ENCODE results near the gene LRP11. TPM values are rescaled to one million over a fixed set of nuclear protein-coding genes. Genes with fewer than 3 reads are reported as not detected.

LRP11 gene
- total and polyA plus RNA-seq, 2 experiments from 2014 or later: 50.3 to 108 TPM

DNA sequence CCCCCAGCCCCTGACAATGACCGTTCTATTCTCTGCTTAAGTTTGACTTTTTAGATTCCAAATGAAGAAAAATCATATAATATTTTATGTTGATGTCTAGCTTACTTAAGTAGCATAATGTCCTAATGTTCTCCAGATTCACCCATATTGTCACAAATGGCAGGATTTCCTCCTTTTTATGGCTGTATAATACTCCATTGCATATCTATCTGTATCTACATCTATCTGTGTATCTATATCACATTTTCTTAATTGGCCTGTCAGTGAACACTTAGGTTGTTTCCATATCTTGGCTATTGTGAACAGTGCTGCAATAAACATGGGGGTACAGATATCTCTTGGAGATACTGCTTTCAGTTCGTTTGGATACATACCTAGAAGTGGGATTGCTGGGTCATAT, 7.0 kb upstream of the LRP11 start:
- Histone ChIP-seq H3F3A (ENCODE audit: insufficient read depth) (peaks cover 20% of the 10 kb centered on the region), H3K4me3 (no peak overlapping the region), H3K79me2 (ENCODE audit: insufficient read depth) (no peaks in the 10 kb centered on the region), H3K9me2 (ENCODE audit: insufficient read depth) (no peaks in the 10 kb centered on the region), H3K27ac (no peak overlapping the region), H3K9ac (no peak overlapping the region), H4K20me1 (ENCODE audit: insufficient read depth) (no peaks in the 10 kb centered on the region), H3K27me3 (replicated peaks; ENCODE audit: insufficient read depth) (no peaks in the 10 kb centered on the region), H2AFZ (no peak overlapping the region), H3K4me1 (ENCODE audit: insufficient read depth) (peaks cover 19% of the 10 kb centered on the region), H3K4me2 (ENCODE audit: unreplicated experiment) (no peak overlapping the region), H3K9me3 (ENCODE audit: low read depth) (no peaks in the 10 kb centered on the region), H3K36me3 (ENCODE audit: low read depth) (no peaks in the 10 kb centered on the region)
- in situ Hi-C loops (cut with MboI): no loop called here
- TF ChIP-seq EZH2phosphoT487 (IDR thresholded peaks at IDR 0.05; ENCODE audit: insufficient read depth, low read depth): no peak
- no peak for TF ChIP-seq EZH2 (IDR thresholded peaks at IDR 0.05; ENCODE audit: insufficient read depth, poor library complexity, severe bottlenecking)
- no peak for DNase-seq
- WGBS, 2 experiments (ENCODE audit: low coverage in 1 of 2, low lambda C conversion rate in 2 of 2, missing lambda C conversion rate in 2 of 2): 86 to 92% methylated on average over 2 of the region's 2 CpGs

DNA sequence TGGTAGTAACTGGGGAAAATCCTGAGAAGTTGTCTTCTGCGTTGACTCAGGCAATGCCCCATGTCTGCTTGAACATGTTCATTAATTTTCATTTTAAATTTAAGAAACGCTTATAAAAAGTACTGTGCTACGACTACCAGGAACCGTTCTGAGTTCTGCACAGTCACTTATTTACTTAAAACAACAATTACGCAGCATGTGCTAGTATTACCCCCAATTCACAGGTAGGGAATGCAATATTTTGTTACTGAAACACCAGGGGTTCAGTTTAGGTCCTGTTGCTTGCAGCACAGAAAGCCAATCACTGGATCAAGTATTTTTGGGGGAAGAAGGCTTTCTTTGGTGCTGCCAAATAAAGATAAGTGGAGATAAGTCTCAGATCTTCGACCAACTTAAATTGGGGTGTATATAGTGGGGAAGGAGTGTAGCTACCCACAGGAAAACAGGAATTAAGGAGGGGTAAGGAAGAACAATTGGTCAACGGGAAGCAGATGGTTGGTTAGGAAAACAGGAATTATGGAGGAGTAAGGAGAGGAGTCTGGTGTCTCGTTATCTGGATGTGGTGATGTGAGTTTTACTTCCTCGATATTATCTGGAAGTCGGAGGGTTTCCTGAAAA, 5.2 kb upstream of the LRP11 start:
- H3K4me3 ChIP-seq: no peak overlapping the region
- TF ChIP-seq EZH2 (IDR thresholded peaks at IDR 0.05; ENCODE audit: insufficient read depth, poor library complexity, severe bottlenecking) (no peak), EZH2phosphoT487 (IDR thresholded peaks at IDR 0.05; ENCODE audit: insufficient read depth, low read depth) (no peak)
- no peaks in the 10 kb centered on the region for H3K9me2 ChIP-seq (ENCODE audit: insufficient read depth)
- no peak overlapping the region for H3K9ac ChIP-seq
- H4K20me1 ChIP-seq (ENCODE audit: insufficient read depth): no peaks in the 10 kb centered on the region
- WGBS, 2 experiments (ENCODE audit: low coverage in 1 of 2, low lambda C conversion rate in 2 of 2, missing lambda C conversion rate in 2 of 2): 87% methylated on average over 10 of the region's 10 CpGs
- H3K79me2 ChIP-seq (ENCODE audit: insufficient read depth): no peaks in the 10 kb centered on the region
- no peaks in the 10 kb centered on the region for H3K9me3 ChIP-seq (ENCODE audit: low read depth)
- no peaks in the 10 kb centered on the region for H3K36me3 ChIP-seq (ENCODE audit: low read depth)
- H2AFZ ChIP-seq: no peak overlapping the region
- H3K27ac ChIP-seq: no peak overlapping the region
- H3K27me3 ChIP-seq (replicated peaks; ENCODE audit: insufficient read depth): no peaks in the 10 kb centered on the region
- H3K4me2 ChIP-seq (ENCODE audit: unreplicated experiment): no peak overlapping the region
- DNase-seq: no peak
- peaks cover 14% of the 10 kb centered on the region; the same call in 1 of the 2 replicates for H3F3A ChIP-seq (ENCODE audit: insufficient read depth)
- in situ Hi-C loops (cut with MboI): no loop called here
- peaks cover 15% of the 10 kb centered on the region for H3K4me1 ChIP-seq (ENCODE audit: insufficient read depth)

GRCh38 chr6:149867876-149868640, 3.9 kb upstream of the LRP11 start:
- no peaks in the 10 kb centered on the region for H3K36me3 ChIP-seq (ENCODE audit: low read depth)
- TF ChIP-seq EZH2phosphoT487 (IDR thresholded peaks at IDR 0.05; ENCODE audit: insufficient read depth, low read depth) (no peak), EZH2 (IDR thresholded peaks at IDR 0.05; ENCODE audit: insufficient read depth, poor library complexity, severe bottlenecking) (no peak)
- no peaks in the 10 kb centered on the region for H3K79me2 ChIP-seq (ENCODE audit: insufficient read depth)
- H3K4me3 ChIP-seq: no peak overlapping the region
- peaks cover 15% of the 10 kb centered on the region for H3K4me1 ChIP-seq (ENCODE audit: insufficient read depth)
- H2AFZ ChIP-seq: no peak overlapping the region
- H3K9ac ChIP-seq: no peak overlapping the region
- no peaks in the 10 kb centered on the region for H3K27me3 ChIP-seq (replicated peaks; ENCODE audit: insufficient read depth)
- no peaks in the 10 kb centered on the region for H3K9me3 ChIP-seq (ENCODE audit: low read depth)
- peaks cover 14% of the 10 kb centered on the region for H3F3A ChIP-seq (ENCODE audit: insufficient read depth)
- 44 to 58% methylated on average over 4 of the region's 4 CpGs for WGBS, 2 experiments (ENCODE audit: low coverage in 1 of 2, low lambda C conversion rate in 2 of 2, missing lambda C conversion rate in 2 of 2)
- no peaks in the 10 kb centered on the region for H3K9me2 ChIP-seq (ENCODE audit: insufficient read depth)
- DNase-seq: peak; percentile 73
- peak overlapping the region; percentile 60 for H3K27ac ChIP-seq
- H4K20me1 ChIP-seq (ENCODE audit: insufficient read depth): no peaks in the 10 kb centered on the region
- in situ Hi-C loops (cut with MboI): no loop called here
- H3K4me2 ChIP-seq (ENCODE audit: unreplicated experiment): no peak overlapping the region

DNA sequence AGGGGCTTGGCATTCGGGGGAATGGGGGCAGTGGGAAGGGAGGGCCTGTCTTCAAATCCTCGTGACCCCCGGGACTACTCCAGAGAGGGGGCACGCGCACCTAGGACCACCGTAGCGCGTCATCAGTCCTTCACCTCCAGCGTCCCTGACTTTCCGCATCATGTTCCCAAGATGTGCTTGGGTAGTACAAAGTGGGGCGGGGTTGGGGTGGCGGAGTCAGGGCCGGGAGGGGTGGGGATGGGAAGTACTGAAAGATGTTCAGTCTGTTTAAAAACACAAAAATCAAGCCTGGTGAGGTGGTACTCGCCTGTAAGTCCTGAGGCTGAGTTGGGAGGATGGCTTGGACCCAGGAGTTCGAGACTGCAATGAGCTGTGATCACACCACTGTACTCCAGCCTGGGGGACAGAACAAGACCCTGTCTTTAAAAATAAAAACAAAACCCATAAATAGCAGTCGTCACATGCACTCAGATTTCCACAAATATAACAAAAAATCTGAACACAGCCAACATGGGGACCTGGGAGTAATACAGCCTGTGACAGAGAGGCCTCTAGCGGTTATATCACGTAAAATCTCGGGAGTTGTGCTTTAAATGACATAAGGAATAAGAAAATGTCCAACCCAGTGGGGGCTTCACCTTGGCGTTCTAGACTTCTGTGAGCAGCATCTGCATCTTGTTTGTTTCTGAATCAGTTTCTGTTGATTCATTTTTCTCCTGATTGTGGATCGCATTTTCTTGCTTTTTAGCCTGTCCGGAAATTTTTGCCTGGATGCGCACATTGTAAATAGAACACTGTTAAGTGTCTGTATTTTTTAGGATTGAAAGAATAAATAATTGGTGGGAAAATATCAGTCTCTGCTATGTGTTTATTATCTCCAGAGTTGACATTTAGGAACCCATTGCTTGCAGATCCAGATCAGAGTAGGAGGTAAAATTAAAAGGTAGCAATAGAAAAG, 698 bp upstream of the LRP11 start:
- Histone ChIP-seq H3K9ac (peak overlapping the region; percentile 94), H2AFZ (peak overlapping the region; percentile 81), H3K27ac (peak overlapping the region; percentile 95), H3K27me3 (replicated peaks; ENCODE audit: insufficient read depth) (no peaks in the 10 kb centered on the region), H3K4me1 (ENCODE audit: insufficient read depth) (peaks cover 34% of the 10 kb centered on the region), H3K9me3 (ENCODE audit: low read depth) (no peaks in the 10 kb centered on the region), H3K79me2 (ENCODE audit: insufficient read depth) (peaks cover 29% of the 10 kb centered on the region), H3K4me2 (ENCODE audit: unreplicated experiment) (peak overlapping the region; percentile 92), H3K9me2 (ENCODE audit: insufficient read depth) (no peaks in the 10 kb centered on the region), H3F3A (ENCODE audit: insufficient read depth) (peaks cover 23% of the 10 kb centered on the region), H3K36me3 (ENCODE audit: low read depth) (no peaks in the 10 kb centered on the region), H4K20me1 (ENCODE audit: insufficient read depth) (no peaks in the 10 kb centered on the region), H3K4me3 (peak overlapping the region; percentile 77)
- WGBS, 2 experiments (ENCODE audit: low coverage in 1 of 2, low lambda C conversion rate in 2 of 2, missing lambda C conversion rate in 2 of 2): 8% methylated on average over 21 to 23 of the region's 23 CpGs
- TF ChIP-seq EZH2 (IDR thresholded peaks at IDR 0.05; ENCODE audit: insufficient read depth, poor library complexity, severe bottlenecking) (no peak), EZH2phosphoT487 (IDR thresholded peaks at IDR 0.05; ENCODE audit: insufficient read depth, low read depth) (no peak)
- DNase-seq: peak; percentile 88
- in situ Hi-C loops (cut with MboI): no loop called here

Data from GM23248 (cell line).